GM12865 (cell line): ENCODE results near the gene TXNRD1.
"Not testable (repeated sequence)": the region's sequence is repeated elsewhere in the genome, so short reads cannot be mapped to it uniquely, and the experiment has no call there.

ENCODE experiments used
- DNase-seq: peaks from one replicate; pipeline ENCODE4 v3.0.0; 2010; ENCODE audit warnings: low read depth
- H3K4me3 ChIP-seq: 2 replicates; pipeline ENCODE4 v1.5.1; 2011; ENCODE audit warnings: mild to moderate bottlenecking, low read depth, low read length, control low read depth
- CTCF ChIP-seq: IDR thresholded peaks from 2 replicates; pipeline ENCODE4 v1.5.1; 2011; ENCODE audit warnings: low read length, control low read depth, low read depth, inconsistent platforms; ENCODE audit not compliant: insufficient read depth; ENCODE audit errors: missing control alignments

Gene TXNRD1

GRCh38 chr12:104387190-104387589 lies 171.6 kb downstream of the TXNRD1 start:
- no peak for DNase-seq
- H3K4me3 ChIP-seq: no peak overlapping the region

GRCh38 chr12:104394086-104394485 lies 178.5 kb downstream of the TXNRD1 start:
- not testable (repeated sequence) for H3K4me3 ChIP-seq, DNase-seq

More at GRCh38 chr12:104387190-104387589, 171.6 kb downstream of the TXNRD1 start:
- no peak for TF ChIP-seq CTCF
